Esophagus squamous epithelium (tissue), 4 donors: ENCODE measurements around the gene TIMP2.

ENCODE experiments used
- POLR2A ChIP-seq, 4 donors: fragments of 450-650 bp; IDR thresholded peaks; one replicate each; pipeline ENCODE4 v1.6.1; 2017; ENCODE audit warnings: antibody characterized with exemption in 4 of 4, mild to moderate bottlenecking in 4 of 4, moderate library complexity in 3 of 4
- TF ChIP-seq, protein P1 (sequence below), 6 experiments: fragments of 450-650 bp in 4 of 6; fragments of 200-600 bp in 2 of 6; sonication (generic) in 2 of 6; IDR thresholded peaks; one replicate each; pipeline ENCODE4 v1.5.1; 2016 to 2019; ENCODE audit warnings: antibody characterized with exemption in 6 of 6, mild to moderate bottlenecking in 4 of 6, moderate library complexity in 4 of 6

GRCh38 chr17:78832541-78832810, 92.7 kb downstream of the TIMP2 start:
- TF ChIP-seq, protein P1, sequence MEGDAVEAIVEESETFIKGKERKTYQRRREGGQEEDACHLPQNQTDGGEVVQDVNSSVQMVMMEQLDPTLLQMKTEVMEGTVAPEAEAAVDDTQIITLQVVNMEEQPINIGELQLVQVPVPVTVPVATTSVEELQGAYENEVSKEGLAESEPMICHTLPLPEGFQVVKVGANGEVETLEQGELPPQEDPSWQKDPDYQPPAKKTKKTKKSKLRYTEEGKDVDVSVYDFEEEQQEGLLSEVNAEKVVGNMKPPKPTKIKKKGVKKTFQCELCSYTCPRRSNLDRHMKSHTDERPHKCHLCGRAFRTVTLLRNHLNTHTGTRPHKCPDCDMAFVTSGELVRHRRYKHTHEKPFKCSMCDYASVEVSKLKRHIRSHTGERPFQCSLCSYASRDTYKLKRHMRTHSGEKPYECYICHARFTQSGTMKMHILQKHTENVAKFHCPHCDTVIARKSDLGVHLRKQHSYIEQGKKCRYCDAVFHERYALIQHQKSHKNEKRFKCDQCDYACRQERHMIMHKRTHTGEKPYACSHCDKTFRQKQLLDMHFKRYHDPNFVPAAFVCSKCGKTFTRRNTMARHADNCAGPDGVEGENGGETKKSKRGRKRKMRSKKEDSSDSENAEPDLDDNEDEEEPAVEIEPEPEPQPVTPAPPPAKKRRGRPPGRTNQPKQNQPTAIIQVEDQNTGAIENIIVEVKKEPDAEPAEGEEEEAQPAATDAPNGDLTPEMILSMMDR (IDR thresholded peaks at IDR 0.05), result no peak
- TF ChIP-seq POLR2A (IDR thresholded peaks at IDR 0.05), result no peak
